Lower leg skin (tissue), 3 donors: ENCODE measurements around the gene MRM2.

Source experiments
- POLR2A ChIP-seq, 2 donors: fragments of 450-650 bp; IDR thresholded peaks; one replicate each; pipeline ENCODE4 v1.6.1; 2016 to 2017; ENCODE audit warnings: antibody characterized with exemption in 2 of 2, mild to moderate bottlenecking in 1 of 2, moderate library complexity in 1 of 2
- TF ChIP-seq, protein P1 (sequence below), 3 donors: fragments of 450-650 bp; IDR thresholded peaks; one replicate each; pipeline ENCODE4 v1.5.1; 2016; ENCODE audit warnings: antibody characterized with exemption in 3 of 3, mild to moderate bottlenecking in 3 of 3, moderate library complexity in 2 of 3

DNA sequence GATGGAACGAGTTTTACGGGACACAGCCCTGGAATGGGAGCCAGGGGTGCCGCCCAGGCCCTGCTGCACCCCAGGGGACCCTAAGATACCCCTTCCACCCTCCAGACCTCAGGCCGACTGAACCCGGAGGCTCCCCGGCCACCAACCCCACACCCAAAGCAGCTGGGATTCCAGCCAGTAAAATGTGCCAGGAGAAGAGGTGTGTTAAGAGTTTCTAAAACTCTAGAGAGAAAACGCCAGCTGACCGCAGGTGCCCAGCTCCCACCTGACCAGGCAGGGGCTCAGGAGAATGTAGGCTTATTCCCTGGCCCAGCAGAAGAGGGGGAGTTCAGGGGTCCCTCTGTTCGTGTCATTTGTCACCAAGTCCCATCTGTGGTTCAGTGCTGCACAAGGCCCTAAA is 17.5 kb upstream of the MRM2 start:
- TF ChIP-seq, protein P1, sequence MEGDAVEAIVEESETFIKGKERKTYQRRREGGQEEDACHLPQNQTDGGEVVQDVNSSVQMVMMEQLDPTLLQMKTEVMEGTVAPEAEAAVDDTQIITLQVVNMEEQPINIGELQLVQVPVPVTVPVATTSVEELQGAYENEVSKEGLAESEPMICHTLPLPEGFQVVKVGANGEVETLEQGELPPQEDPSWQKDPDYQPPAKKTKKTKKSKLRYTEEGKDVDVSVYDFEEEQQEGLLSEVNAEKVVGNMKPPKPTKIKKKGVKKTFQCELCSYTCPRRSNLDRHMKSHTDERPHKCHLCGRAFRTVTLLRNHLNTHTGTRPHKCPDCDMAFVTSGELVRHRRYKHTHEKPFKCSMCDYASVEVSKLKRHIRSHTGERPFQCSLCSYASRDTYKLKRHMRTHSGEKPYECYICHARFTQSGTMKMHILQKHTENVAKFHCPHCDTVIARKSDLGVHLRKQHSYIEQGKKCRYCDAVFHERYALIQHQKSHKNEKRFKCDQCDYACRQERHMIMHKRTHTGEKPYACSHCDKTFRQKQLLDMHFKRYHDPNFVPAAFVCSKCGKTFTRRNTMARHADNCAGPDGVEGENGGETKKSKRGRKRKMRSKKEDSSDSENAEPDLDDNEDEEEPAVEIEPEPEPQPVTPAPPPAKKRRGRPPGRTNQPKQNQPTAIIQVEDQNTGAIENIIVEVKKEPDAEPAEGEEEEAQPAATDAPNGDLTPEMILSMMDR (IDR thresholded peaks at IDR 0.05) = no peak
- TF ChIP-seq POLR2A (IDR thresholded peaks at IDR 0.05) = no peak
